NT2/D1 (cell line): ENCODE measurements around the gene BFSP2.

Experiments
- SUZ12 ChIP-seq: IDR thresholded peaks from 2 replicates; pipeline ENCODE4 v1.6.1; 2011; ENCODE audit not compliant: insufficient read length, insufficient read depth; ENCODE audit errors: extremely low read depth
- YY1 ChIP-seq: IDR thresholded peaks from 2 replicates; pipeline ENCODE4 v1.6.1; 2011; ENCODE audit not compliant: insufficient read length, insufficient read depth
- ZNF274 ChIP-seq: IDR thresholded peaks from 2 replicates; pipeline ENCODE4 v1.6.1; 2011; ENCODE audit warnings: mild to moderate bottlenecking, low read depth, low read length

- no peak for TF ChIP-seq SUZ12
- TF ChIP-seq YY1, result no peak
- TF ChIP-seq ZNF274, result no peak
Observed at GRCh38 chr3:133472889-133473288, 73.0 kb downstream of the BFSP2 start.
